Suprapubic skin (tissue), 4 donors: ENCODE data around the gene MT4.

Experiments
- EP300 ChIP-seq: sonication (generic); formaldehyde crosslinking; IDR thresholded peaks from one replicate; pipeline ENCODE4 v1.6.1; 2017; ENCODE audit warnings: antibody characterized with exemption
- POLR2A ChIP-seq, 2 donors: fragments of 450-650 bp; IDR thresholded peaks; one replicate each; pipeline ENCODE4 v1.6.1; 2017; ENCODE audit warnings: antibody characterized with exemption in 2 of 2, mild to moderate bottlenecking in 2 of 2, moderate library complexity in 2 of 2
- POLR2AphosphoS5 ChIP-seq, 3 donors: sonication (generic); formaldehyde crosslinking; IDR thresholded peaks; one replicate each; pipeline ENCODE4 v1.6.1; 2017; ENCODE audit warnings: antibody characterized with exemption in 3 of 3
- TF ChIP-seq, protein P1 (sequence below), 2 donors: fragments of 200-600 bp in 1 of 2; fragments of 450-650 bp in 1 of 2; sonication (generic) in 1 of 2; IDR thresholded peaks; one replicate each; pipeline ENCODE4 v1.5.1; 2016 to 2019; ENCODE audit warnings: antibody characterized with exemption in 2 of 2, mild to moderate bottlenecking in 1 of 2, moderate library complexity in 1 of 2

DNA sequence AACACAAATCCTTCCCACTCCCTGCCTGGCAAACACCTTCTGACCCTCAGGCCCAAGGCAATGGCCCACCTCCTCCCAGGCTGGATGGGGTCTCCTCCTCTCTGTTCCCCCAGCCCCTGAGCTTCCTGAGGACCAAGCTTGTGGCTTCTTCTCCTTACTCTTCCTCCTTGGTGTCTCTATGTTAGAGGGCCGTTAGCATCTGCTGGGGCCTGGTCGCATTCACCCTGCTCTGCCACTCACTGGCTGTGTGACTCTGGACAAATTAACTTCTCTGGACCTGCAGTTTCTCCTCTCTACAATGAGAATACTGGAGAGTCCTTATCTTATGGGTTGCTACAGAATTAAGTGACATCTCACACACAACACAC lies 42.8 kb downstream of the MT4 start:
- TF ChIP-seq, protein P1, sequence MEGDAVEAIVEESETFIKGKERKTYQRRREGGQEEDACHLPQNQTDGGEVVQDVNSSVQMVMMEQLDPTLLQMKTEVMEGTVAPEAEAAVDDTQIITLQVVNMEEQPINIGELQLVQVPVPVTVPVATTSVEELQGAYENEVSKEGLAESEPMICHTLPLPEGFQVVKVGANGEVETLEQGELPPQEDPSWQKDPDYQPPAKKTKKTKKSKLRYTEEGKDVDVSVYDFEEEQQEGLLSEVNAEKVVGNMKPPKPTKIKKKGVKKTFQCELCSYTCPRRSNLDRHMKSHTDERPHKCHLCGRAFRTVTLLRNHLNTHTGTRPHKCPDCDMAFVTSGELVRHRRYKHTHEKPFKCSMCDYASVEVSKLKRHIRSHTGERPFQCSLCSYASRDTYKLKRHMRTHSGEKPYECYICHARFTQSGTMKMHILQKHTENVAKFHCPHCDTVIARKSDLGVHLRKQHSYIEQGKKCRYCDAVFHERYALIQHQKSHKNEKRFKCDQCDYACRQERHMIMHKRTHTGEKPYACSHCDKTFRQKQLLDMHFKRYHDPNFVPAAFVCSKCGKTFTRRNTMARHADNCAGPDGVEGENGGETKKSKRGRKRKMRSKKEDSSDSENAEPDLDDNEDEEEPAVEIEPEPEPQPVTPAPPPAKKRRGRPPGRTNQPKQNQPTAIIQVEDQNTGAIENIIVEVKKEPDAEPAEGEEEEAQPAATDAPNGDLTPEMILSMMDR (IDR thresholded peaks at IDR 0.05) = no peak
- TF ChIP-seq POLR2A (IDR thresholded peaks at IDR 0.05) (peak in 1 of 2 donors; percentile 4), POLR2AphosphoS5 (IDR thresholded peaks at IDR 0.05) (no peak), EP300 (no peak)
